ENCODE results near the gene CCDC88A. TPM values are rescaled to one million over a fixed set of nuclear protein-coding genes. Genes with fewer than 3 reads are reported as not detected.

The CCDC88A gene
- total and polyA plus RNA-seq, 2 experiments from 2014 or later, result 144 to 169 TPM

- no peak for TF ChIP-seq REST (IDR thresholded peaks at IDR 0.05; ENCODE audit: unreplicated experiment)
- TF ChIP-seq, protein P1, sequence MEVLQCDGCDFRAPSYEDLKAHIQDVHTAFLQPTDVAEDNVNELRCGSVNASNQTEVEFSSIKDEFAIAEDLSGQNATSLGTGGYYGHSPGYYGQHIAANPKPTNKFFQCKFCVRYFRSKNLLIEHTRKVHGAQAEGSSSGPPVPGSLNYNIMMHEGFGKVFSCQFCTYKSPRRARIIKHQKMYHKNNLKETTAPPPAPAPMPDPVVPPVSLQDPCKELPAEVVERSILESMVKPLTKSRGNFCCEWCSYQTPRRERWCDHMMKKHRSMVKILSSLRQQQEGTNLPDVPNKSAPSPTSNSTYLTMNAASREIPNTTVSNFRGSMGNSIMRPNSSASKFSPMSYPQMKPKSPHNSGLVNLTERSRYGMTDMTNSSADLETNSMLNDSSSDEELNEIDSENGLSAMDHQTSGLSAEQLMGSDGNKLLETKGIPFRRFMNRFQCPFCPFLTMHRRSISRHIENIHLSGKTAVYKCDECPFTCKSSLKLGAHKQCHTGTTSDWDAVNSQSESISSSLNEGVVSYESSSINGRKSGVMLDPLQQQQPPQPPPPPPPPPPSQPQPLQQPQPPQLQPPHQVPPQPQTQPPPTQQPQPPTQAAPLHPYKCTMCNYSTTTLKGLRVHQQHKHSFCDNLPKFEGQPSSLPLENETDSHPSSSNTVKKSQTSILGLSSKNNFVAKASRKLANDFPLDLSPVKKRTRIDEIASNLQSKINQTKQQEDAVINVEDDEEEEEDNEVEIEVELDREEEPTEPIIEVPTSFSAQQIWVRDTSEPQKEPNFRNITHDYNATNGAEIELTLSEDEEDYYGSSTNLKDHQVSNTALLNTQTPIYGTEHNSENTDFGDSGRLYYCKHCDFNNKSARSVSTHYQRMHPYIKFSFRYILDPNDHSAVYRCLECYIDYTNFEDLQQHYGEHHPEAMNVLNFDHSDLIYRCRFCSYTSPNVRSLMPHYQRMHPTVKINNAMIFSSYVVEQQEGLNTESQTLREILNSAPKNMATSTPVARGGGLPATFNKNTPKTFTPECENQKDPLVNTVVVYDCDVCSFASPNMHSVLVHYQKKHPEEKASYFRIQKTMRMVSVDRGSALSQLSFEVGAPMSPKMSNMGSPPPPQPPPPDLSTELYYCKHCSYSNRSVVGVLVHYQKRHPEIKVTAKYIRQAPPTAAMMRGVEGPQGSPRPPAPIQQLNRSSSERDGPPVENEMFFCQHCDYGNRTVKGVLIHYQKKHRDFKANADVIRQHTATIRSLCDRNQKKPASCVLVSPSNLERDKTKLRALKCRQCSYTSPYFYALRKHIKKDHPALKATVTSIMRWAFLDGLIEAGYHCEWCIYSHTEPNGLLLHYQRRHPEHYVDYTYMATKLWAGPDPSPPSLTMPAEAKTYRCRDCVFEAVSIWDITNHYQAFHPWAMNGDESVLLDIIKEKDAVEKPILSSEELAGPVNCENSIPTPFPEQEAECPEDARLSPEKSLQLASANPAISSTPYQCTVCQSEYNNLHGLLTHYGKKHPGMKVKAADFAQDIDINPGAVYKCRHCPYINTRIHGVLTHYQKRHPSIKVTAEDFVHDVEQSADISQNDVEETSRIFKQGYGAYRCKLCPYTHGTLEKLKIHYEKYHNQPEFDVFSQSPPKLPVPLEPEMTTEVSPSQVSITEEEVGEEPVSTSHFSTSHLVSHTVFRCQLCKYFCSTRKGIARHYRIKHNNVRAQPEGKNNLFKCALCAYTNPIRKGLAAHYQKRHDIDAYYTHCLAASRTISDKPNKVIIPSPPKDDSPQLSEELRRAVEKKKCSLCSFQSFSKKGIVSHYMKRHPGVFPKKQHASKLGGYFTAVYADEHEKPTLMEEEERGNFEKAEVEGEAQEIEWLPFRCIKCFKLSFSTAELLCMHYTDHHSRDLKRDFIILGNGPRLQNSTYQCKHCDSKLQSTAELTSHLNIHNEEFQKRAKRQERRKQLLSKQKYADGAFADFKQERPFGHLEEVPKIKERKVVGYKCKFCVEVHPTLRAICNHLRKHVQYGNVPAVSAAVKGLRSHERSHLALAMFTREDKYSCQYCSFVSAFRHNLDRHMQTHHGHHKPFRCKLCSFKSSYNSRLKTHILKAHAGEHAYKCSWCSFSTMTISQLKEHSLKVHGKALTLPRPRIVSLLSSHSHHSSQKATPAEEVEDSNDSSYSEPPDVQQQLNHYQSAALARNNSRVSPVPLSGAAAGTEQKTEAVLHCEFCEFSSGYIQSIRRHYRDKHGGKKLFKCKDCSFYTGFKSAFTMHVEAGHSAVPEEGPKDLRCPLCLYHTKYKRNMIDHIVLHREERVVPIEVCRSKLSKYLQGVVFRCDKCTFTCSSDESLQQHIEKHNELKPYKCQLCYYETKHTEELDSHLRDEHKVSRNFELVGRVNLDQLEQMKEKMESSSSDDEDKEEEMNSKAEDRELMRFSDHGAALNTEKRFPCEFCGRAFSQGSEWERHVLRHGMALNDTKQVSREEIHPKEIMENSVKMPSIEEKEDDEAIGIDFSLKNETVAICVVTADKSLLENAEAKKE (CRISPR knock-in tag; IDR thresholded peaks at IDR 0.05), result no peak
- no peak for TF ChIP-seq CREB1 (CRISPR knock-in tag; IDR thresholded peaks at IDR 0.05; ENCODE audit: low read depth)
- no peak for TF ChIP-seq STAT1 (IDR thresholded peaks at IDR 0.05; ENCODE audit: unreplicated experiment)
- no peak for TF ChIP-seq ETS1 (IDR thresholded peaks at IDR 0.05)
- TF ChIP-seq JUNB (IDR thresholded peaks at IDR 0.05; ENCODE audit: unreplicated experiment), result no peak
These were observed 56.0 kb downstream of the CCDC88A start (continued) for GRCh38 chr2:55363636-55364035.
